GM23338 (cell line): Measurements from ENCODE around the gene KRT17. TPM values are rescaled to one million over a fixed set of nuclear protein-coding genes. Genes with fewer than 3 reads are reported as not detected.
A peak's percentile ranks its signal among the peaks of the same experiment; 100 is the strongest.

Experiments
- ATAC-seq: fragments of 200-7000 bp; cut with Tn5 transposase; 3 replicates; pipeline ENCODE4 v1.9.1; 2020
- DNase-seq: peaks from one replicate; pipeline ENCODE4 v3.0.0-alpha.2; 2015; ENCODE audit warnings: low spot score
- H2AFZ ChIP-seq: fragments of 200-600 bp; sonication (generic); 2 replicates; pipeline ENCODE4 v1.8.0; 2016; ENCODE audit warnings: antibody characterized with exemption, mild to moderate bottlenecking, moderate library complexity
- H3F3A ChIP-seq: fragments of 200-600 bp; sonication (generic); replicated peaks from 2 replicates; pipeline ENCODE4 v1.8.0; 2017; ENCODE audit warnings: antibody characterized with exemption, mixed run types, low read depth
- H3K27ac ChIP-seq: fragments of 200-600 bp; sonication (generic); 2 replicates; pipeline ENCODE4 v1.6.1; 2016; ENCODE audit warnings: low read depth
- H3K27me3 ChIP-seq: fragments of 200-600 bp; sonication (generic); 2 replicates; pipeline ENCODE4 v1.8.0; 2016; ENCODE audit warnings: mild to moderate bottlenecking, mixed run types, moderate library complexity; ENCODE audit not compliant: insufficient read depth
- H3K36me3 ChIP-seq: fragments of 200-600 bp; sonication (generic); 2 replicates; pipeline ENCODE4 v1.8.0; 2016; ENCODE audit warnings: mild to moderate bottlenecking; ENCODE audit not compliant: insufficient read depth
- H3K4me1 ChIP-seq: fragments of 200-600 bp; sonication (generic); 2 replicates; pipeline ENCODE4 v1.8.0; 2016; ENCODE audit warnings: mild to moderate bottlenecking, moderate library complexity; ENCODE audit not compliant: insufficient read depth
- H3K4me2 ChIP-seq: fragments of 200-600 bp; sonication (generic); 2 replicates; pipeline ENCODE4 v1.7.1; 2017; ENCODE audit warnings: mixed run types
- H3K4me3 ChIP-seq: fragments of 200-600 bp; sonication (generic); 2 replicates; pipeline ENCODE4 v1.6.1; 2016; ENCODE audit warnings: mixed run types
- H3K79me2 ChIP-seq: fragments of 200-600 bp; sonication (generic); replicated peaks from 2 replicates; pipeline ENCODE4 v1.8.0; 2017; ENCODE audit warnings: mild to moderate bottlenecking; ENCODE audit not compliant: insufficient read depth
- H3K9me2 ChIP-seq: fragments of 200-600 bp; sonication (generic); 2 replicates; pipeline ENCODE4 v1.8.0; 2017; ENCODE audit not compliant: insufficient read depth
- H4K20me1 ChIP-seq: fragments of 200-600 bp; sonication (generic); replicated peaks from 2 replicates; pipeline ENCODE4 v1.8.0; 2017; ENCODE audit warnings: mild to moderate bottlenecking; ENCODE audit not compliant: insufficient read depth
- H3K27ac Mint-ChIP-seq: 2 replicates; pipeline ENCODE4 v1.8.0; 2020; ENCODE audit warnings: inconsistent platforms, mild to moderate bottlenecking, moderate library complexity, mixed read lengths
- H3K27me3 Mint-ChIP-seq: 3 replicates; pipeline ENCODE4 v1.8.0; 2022; ENCODE audit warnings: low read depth, mild to moderate bottlenecking, moderate library complexity, mixed read lengths, inconsistent platforms; ENCODE audit not compliant: insufficient read depth, poor library complexity
- H3K36me3 Mint-ChIP-seq: 3 replicates; pipeline ENCODE4 v1.8.0; 2021; ENCODE audit warnings: low read depth, mild to moderate bottlenecking, inconsistent platforms, moderate library complexity, mixed read lengths
- H3K4me1 Mint-ChIP-seq: 3 replicates; pipeline ENCODE4 v1.8.0; 2020; ENCODE audit warnings: mild to moderate bottlenecking, inconsistent platforms, mixed read lengths
- H3K4me3 Mint-ChIP-seq: 3 replicates; pipeline ENCODE4 v1.8.0; 2021; ENCODE audit warnings: moderate library complexity, mild to moderate bottlenecking, inconsistent platforms, mixed read lengths
- H3K9me3 Mint-ChIP-seq: 3 replicates; pipeline ENCODE4 v1.8.0; 2020; ENCODE audit warnings: moderate library complexity, mild to moderate bottlenecking, inconsistent platforms, mixed read lengths
- CTCF ChIP-seq, 2 experiments: fragments of 200-600 bp in 1 of 2; sonication (generic) in 1 of 2; conservative IDR thresholded peaks; 2 replicates each; pipeline versions ENCODE4 v1.5.1 to v1.6.1; 2016 to 2017; ENCODE audit warnings: antibody characterized with exemption in 2 of 2, low read depth in 2 of 2, mild to moderate bottlenecking in 2 of 2, moderate library complexity in 1 of 2
- JUNB ChIP-seq: IDR thresholded peaks from one replicate; pipeline ENCODE4 v1.6.1; 2016; ENCODE audit warnings: antibody characterized with exemption; ENCODE audit not compliant: unreplicated experiment
- NANOG ChIP-seq: IDR thresholded peaks from 2 replicates; pipeline ENCODE4 v1.6.1; 2016; ENCODE audit warnings: antibody characterized with exemption, borderline replicate concordance
- REST ChIP-seq: IDR thresholded peaks from one replicate; pipeline ENCODE4 v1.6.1; 2018; ENCODE audit warnings: antibody characterized with exemption; ENCODE audit not compliant: unreplicated experiment
- STAT1 ChIP-seq: IDR thresholded peaks from one replicate; pipeline ENCODE4 v1.6.1; 2016; ENCODE audit warnings: antibody characterized with exemption; ENCODE audit not compliant: unreplicated experiment
- ZNF114 ChIP-seq: fragments of 250-450 bp; sonication (Bioruptor Pico); IDR thresholded peaks from 2 replicates; pipeline ENCODE4 v1.5.0; 2020; ENCODE audit warnings: mild to moderate bottlenecking, moderate library complexity
- ZNF331 ChIP-seq: fragments of 250-450 bp; sonication (Bioruptor Pico); IDR thresholded peaks from 2 replicates; pipeline ENCODE4 v1.5.0; 2020; ENCODE audit warnings: low read depth, mild to moderate bottlenecking, moderate library complexity
- polyA plus RNA-seq: library from polyadenylated mRNA; unstranded; fragments of >200 nt; fragmentation: Nextera tagmentation; extraction: Ambion mirVana; gene quantifications from 2 replicates; pipeline ENCODE4 v1.2.1, GENCODE V29; 2016
- total RNA-seq: library from RNA; depleted of rRNA; stranded (reverse); fragments of >200 nt; shearing (Covaris generic); gene quantifications from 2 replicates; pipeline ENCODE4 v1.2.3, GENCODE V29; 2014

KRT17 gene
- total and polyA plus RNA-seq, 2 experiments from 2014 or later = 0.63 to 1.8 TPM

DNA sequence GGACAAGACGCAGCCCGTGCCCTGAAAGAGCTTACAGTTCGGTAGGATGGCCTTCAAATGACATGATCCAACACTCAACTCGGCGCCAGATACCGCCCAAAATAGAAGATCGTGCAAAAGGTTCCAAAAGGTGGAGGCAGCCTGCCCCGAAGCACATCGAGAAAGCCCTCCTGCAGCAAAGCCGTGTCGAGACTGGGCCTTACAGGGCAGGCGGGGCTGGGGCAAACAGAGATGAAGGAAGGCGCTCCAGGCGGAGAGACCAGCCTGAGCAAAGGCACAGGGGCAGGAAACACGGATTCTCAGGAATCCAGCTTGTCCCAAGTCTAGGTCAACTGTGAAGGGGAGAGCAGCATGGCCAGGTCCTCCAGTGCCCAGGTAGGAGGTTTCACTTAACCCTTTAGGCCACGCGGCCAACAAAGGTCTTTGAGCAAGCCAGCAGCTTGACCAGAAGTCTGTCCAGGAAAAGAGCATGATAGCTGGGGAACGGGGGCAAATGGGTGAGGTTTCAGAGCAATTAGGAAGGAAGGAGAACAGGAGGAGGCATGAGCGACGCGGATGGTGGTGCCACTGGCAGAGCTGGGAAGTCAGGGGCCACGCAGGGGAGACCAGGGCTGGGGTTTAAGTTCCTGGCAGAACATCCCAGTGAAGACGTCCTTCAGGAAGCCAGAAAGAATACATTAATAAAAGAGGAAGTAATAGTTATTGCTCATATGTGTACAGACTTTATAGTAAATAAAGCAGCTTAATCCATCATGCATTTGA, 43.1 kb upstream of the KRT17 start (continued):
- TF ChIP-seq ZNF331 = no peak
- TF ChIP-seq ZNF114 (CRISPR knock-in tag) = no peak
- TF ChIP-seq STAT1 = no peak
- TF ChIP-seq JUNB = no peak
- TF ChIP-seq NANOG = no peak

- H3K27ac Mint-ChIP-seq = no peak overlapping the region
- Histone ChIP-seq H3K9me2 (no peaks in the 10 kb centered on the region), H3K4me2 (peak overlapping the region; percentile 95), H2AFZ (peak overlapping the region; percentile 98), H4K20me1 (no peaks in the 10 kb centered on the region), H3K27ac (no peak overlapping the region), H3K79me2 (no peaks in the 10 kb centered on the region), H3F3A (no peaks in the 10 kb centered on the region), H3K27me3 (no peaks in the 10 kb centered on the region), H3K4me1 (peaks cover 13% of the 10 kb centered on the region; the same call in 1 of the 2 replicates), H3K36me3 (no peaks in the 10 kb centered on the region), H3K4me3 (peak overlapping the region; percentile 76)
- H3K4me1 Mint-ChIP-seq = peaks cover 16% of the 10 kb centered on the region
- H3K27me3 Mint-ChIP-seq = peaks cover 30% of the 10 kb centered on the region
- peak; percentile 91 for DNase-seq
- H3K4me3 Mint-ChIP-seq = peak overlapping the region; percentile 71
- ATAC-seq = peak; percentile 67
- H3K9me3 Mint-ChIP-seq = no peaks in the 10 kb centered on the region; the same call in 2 of the 3 replicates
- TF ChIP-seq CTCF (conservative IDR thresholded peaks at IDR 0.05; ENCODE audit: low read depth in 2 of 2) = peak; percentile 94 to 95
- TF ChIP-seq NANOG = no peak
- H3K36me3 Mint-ChIP-seq = no peaks in the 10 kb centered on the region
Measured at GRCh38 chr17:41666708-41667279, 42.4 kb upstream of the KRT17 start.

- Mint-ChIP-seq H3K27ac (no peak overlapping the region; the same call in 1 of the 2 replicates), H3K4me1 (peaks cover 16% of the 10 kb centered on the region), H3K9me3 (no peaks in the 10 kb centered on the region; the same call in 2 of the 3 replicates), H3K36me3 (no peaks in the 10 kb centered on the region), H3K27me3 (peaks cover 30% of the 10 kb centered on the region), H3K4me3 (peak overlapping the region; percentile 71)
- H3K79me2 ChIP-seq = no peaks in the 10 kb centered on the region
- peak; percentile 50 for DNase-seq
- peak overlapping the region; percentile 95 for H3K4me2 ChIP-seq
- H3K36me3 ChIP-seq = no peaks in the 10 kb centered on the region
- H3K4me3 ChIP-seq = peak overlapping the region; percentile 76
- H3K4me1 ChIP-seq = peaks cover 13% of the 10 kb centered on the region; the same call in 1 of the 2 replicates
- peak; percentile 10 for ATAC-seq
- H2AFZ ChIP-seq = peak overlapping the region; percentile 98
- H3K27ac ChIP-seq = no peak overlapping the region
- no peaks in the 10 kb centered on the region for H4K20me1 ChIP-seq
- no peaks in the 10 kb centered on the region for H3K9me2 ChIP-seq
- no peaks in the 10 kb centered on the region for H3F3A ChIP-seq
- no peaks in the 10 kb centered on the region for H3K27me3 ChIP-seq
- no peak for TF ChIP-seq ZNF331
- no peak for TF ChIP-seq REST
- TF ChIP-seq NANOG = no peak
- no peak for TF ChIP-seq JUNB
Measured at GRCh38 chr17:41666237-41666641, 41.9 kb upstream of the KRT17 start.
